Measurements from ENCODE around the gene RNF32. TPM values are rescaled to one million over a fixed set of nuclear protein-coding genes. Genes with fewer than 3 reads are reported as not detected.

RNF32 gene
- total RNA-seq, 1 experiment from 2014 or later: 1.5 TPM

GRCh38 chr7:156656598-156656997, 16.0 kb downstream of the RNF32 start:
- Histone ChIP-seq H3K4me3 (ENCODE audit: low read depth, low read length, poor library complexity, severe bottlenecking) (no peak overlapping the region), H3K4me1 (ENCODE audit: insufficient read depth, low read length, poor library complexity, severe bottlenecking) (no peaks in the 10 kb centered on the region), H3K36me3 (ENCODE audit: insufficient read depth, low read length, poor library complexity, severe bottlenecking) (no peaks in the 10 kb centered on the region), H3K27me3 (replicated peaks; ENCODE audit: insufficient read depth, low read depth, low read length, poor library complexity) (no peaks in the 10 kb centered on the region), H3K27ac (ENCODE audit: low read depth, low read length, poor library complexity, severe bottlenecking) (no peak overlapping the region), H3K9me3 (ENCODE audit: low read depth, low read length, poor library complexity, severe bottlenecking) (no peaks in the 10 kb centered on the region)
- POLR2A ChIA-PET (ENCODE audit: low non-redundant PET): no interaction called here
- BruUV-seq (replicated peaks): no TSS peak
- DNase-seq (ENCODE audit: low spot score): no peak
- no peak for TF ChIP-seq CTCF (conservative IDR thresholded peaks at IDR 0.05; ENCODE audit: low read depth, low read length)
- intact Hi-C loops (cut with micrococcal nuclease; ENCODE audit: unreplicated experiment): no loop called here
- CTCF ChIA-PET: no interaction called here

- TF ChIP-seq CTCF (conservative IDR thresholded peaks at IDR 0.05; ENCODE audit: low read depth, low read length) (no peak), EZH2 (IDR thresholded peaks at IDR 0.05; ENCODE audit: borderline replicate concordance, low read depth, low read length, poor library complexity, severe bottlenecking) (no peak)
- DNase-seq (ENCODE audit: low spot score): no peak
- POLR2A ChIA-PET (ENCODE audit: low non-redundant PET): no interaction called here
- Histone ChIP-seq H3K9me3 (ENCODE audit: low read depth, low read length, poor library complexity, severe bottlenecking) (no peaks in the 10 kb centered on the region), H3K4me1 (ENCODE audit: insufficient read depth, low read length, poor library complexity, severe bottlenecking) (no peaks in the 10 kb centered on the region), H3K27ac (ENCODE audit: low read depth, low read length, poor library complexity, severe bottlenecking) (no peak overlapping the region), H3K36me3 (ENCODE audit: insufficient read depth, low read length, poor library complexity, severe bottlenecking) (no peaks in the 10 kb centered on the region), H3K27me3 (replicated peaks; ENCODE audit: insufficient read depth, low read depth, low read length, poor library complexity) (no peaks in the 10 kb centered on the region), H3K4me3 (ENCODE audit: low read depth, low read length, poor library complexity, severe bottlenecking) (no peak overlapping the region)
- CTCF ChIA-PET: no interaction called here
- BruUV-seq (replicated peaks): no TSS peak
- intact Hi-C loops (cut with micrococcal nuclease; ENCODE audit: unreplicated experiment): no loop called here
Observed at GRCh38 chr7:156657681-156658080, 17.1 kb downstream of the RNF32 start.

GRCh38 chr7:156659203-156659602, 18.6 kb downstream of the RNF32 start:
- Histone ChIP-seq H3K36me3 (ENCODE audit: insufficient read depth, low read length, poor library complexity, severe bottlenecking) (no peaks in the 10 kb centered on the region), H3K4me1 (ENCODE audit: insufficient read depth, low read length, poor library complexity, severe bottlenecking) (no peaks in the 10 kb centered on the region), H3K9me3 (ENCODE audit: low read depth, low read length, poor library complexity, severe bottlenecking) (no peaks in the 10 kb centered on the region), H3K27ac (ENCODE audit: low read depth, low read length, poor library complexity, severe bottlenecking) (no peak overlapping the region), H3K4me3 (ENCODE audit: low read depth, low read length, poor library complexity, severe bottlenecking) (no peak overlapping the region), H3K27me3 (replicated peaks; ENCODE audit: insufficient read depth, low read depth, low read length, poor library complexity) (no peaks in the 10 kb centered on the region)
- no peak for TF ChIP-seq EZH2 (IDR thresholded peaks at IDR 0.05; ENCODE audit: borderline replicate concordance, low read depth, low read length, poor library complexity, severe bottlenecking)
- TF ChIP-seq CTCF (conservative IDR thresholded peaks at IDR 0.05; ENCODE audit: low read depth, low read length): no peak
- DNase-seq (ENCODE audit: low spot score): no peak
- POLR2A ChIA-PET (ENCODE audit: low non-redundant PET): no interaction called here
- intact Hi-C loops (cut with micrococcal nuclease; ENCODE audit: unreplicated experiment): no loop called here
- BruUV-seq (replicated peaks): no TSS peak
- CTCF ChIA-PET: no interaction called here

Data from A673 (cell line).